DMS53 treated with DMSO at 0.1 percent for 48 hours (cell line): ENCODE data around the gene PEX14.
"Not testable (repeated sequence)": the region's sequence is repeated elsewhere in the genome, so short reads cannot be mapped to it uniquely, and the experiment has no call there.

ENCODE experiments used
- DNase-seq: peaks from one replicate; lab custom pipeline; 2025; ENCODE audit not compliant: unreplicated experiment; lab: John Stamatoyannopoulos, UW

Gene PEX14

DNA sequence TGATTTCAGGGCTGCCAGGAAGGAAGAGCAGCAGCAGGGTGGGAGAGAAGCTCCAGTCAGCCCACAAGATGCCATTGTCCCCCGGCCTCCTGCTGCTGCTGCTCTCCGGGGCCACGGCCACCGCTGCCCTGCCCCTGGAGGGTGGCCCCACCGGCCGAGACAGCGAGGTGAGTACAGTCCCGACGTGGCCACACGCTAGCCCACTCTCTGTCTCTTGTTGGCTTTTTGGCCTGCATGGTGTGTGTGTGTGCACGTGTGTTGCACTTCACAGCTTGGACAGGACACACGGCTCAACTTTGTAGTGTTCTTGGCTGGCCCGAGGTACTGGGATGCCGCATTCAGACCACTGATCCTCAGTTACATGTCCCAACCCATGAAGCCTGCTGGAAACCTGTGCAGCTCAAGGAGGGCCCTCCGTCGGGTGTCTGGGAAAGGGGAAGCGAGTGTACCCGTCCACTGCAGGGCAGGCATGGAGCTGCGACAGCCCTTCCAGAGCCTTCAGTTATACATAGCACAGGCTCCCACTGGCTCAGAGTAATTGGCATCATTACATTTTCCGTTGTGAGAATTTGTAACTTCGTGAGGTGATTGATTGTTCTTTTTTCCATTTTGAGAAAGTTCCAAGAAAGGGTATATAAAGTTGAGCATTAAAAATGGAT, 24.5 kb upstream of the PEX14 start:
- DNase-seq, result no peak

DNA sequence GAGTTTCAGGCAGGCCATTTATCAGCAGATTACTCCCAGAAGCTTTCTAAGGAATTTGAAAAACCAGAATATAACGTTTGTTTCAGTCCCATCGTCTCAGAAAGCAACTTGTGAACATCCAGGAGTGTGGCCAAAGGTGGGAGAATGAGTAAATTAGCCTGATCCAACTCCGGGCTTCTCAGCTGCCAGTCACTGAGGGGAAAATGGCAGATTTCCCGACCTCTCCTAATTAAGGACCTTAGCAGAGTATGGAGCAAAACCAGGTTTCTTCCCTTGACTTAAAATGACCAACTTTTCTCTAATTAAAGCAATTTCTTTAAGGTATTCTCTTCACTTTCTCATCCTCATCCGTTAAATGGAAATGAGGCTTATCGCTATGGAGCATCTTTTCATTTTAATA, 23.9 kb upstream of the PEX14 start:
- DNase-seq, result no peak

DNA sequence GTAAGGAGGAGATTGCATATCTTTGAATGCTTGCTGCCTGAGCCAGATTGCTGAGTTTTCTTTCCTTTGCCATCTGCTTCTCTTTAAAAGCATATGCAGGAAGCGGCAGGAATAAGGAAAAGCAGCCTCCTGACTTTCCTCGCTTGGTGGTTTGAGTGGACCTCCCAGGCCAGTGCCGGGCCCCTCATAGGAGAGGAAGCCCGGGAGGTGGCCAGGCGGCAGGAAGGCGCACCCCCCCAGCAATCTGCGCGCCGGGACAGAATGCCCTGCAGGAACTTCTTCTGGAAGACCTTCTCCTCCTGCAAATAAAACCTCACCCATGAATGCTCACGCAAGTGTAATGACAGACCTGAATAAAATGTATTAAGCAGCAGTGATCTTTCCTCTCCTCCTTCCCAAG, 23.5 kb upstream of the PEX14 start:
- no peak for DNase-seq

GRCh38 chr1:10456048-10456447, 18.7 kb upstream of the PEX14 start:
- DNase-seq, result no peak

GRCh38 chr1:10456661-10457060, 18.1 kb upstream of the PEX14 start:
- no peak for DNase-seq

DNA sequence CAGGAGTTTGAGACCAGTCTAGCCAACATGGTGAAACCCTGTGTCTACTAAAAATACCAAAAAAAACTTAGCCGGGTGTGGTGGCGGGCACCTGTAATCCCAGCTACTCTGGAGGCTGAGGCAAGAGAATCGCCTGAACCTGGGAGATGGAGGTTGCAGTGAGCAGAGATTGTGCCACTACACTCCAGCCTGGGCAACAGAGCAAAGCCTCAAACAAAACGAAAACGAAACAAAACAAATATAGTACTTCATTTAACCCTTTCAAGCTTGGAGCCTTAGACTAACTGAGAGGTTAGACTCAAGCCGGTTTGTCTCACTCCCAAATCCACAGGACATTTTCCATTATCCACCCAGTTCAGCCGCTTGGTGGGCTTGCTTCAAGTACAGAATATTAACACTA, 17.3 kb upstream of the PEX14 start:
- not testable (repeated sequence) for DNase-seq

DNA sequence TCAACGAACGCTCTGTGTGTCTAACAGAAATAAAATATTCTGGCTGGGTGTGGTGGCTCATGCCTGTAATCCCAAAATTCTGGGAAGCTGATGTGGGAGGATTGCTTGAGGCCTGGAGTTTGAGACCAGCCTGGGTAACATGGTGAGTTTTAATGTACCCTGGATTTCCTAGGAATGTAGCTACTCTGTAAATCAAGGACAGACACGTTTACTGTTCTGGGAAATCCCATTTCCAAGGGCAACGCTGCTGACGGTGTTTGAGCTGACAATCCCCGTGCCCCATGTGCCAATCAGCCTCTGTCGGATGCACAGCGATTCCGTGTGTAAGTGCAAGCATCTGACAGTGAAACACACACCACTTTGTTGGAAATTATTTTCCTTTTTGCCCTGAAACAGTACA, 16.9 kb upstream of the PEX14 start:
- no peak for DNase-seq

- peak; percentile 52 for DNase-seq
Observed at GRCh38 chr1:10459184-10459583, 15.6 kb upstream of the PEX14 start.

DNA sequence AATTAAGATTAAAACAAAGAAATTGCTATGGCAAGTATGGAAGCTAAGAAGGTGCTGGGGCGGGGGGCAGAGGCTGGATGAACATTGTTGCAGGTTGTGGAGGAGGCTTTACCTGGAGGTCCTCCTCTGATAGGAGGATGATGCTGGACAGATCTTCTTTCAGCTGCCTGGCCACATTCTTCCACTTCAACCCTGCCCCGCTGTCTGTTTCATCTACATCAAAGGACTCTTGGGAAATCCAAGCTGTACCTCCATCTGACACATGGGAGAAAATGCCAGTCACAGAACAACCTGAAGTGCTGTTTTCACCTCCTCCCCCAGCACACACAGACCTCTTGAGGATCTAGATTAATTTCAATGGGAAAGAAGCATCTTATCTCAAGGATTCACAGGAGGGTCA, 7.7 kb upstream of the PEX14 start:
- DNase-seq, result no peak

DNA sequence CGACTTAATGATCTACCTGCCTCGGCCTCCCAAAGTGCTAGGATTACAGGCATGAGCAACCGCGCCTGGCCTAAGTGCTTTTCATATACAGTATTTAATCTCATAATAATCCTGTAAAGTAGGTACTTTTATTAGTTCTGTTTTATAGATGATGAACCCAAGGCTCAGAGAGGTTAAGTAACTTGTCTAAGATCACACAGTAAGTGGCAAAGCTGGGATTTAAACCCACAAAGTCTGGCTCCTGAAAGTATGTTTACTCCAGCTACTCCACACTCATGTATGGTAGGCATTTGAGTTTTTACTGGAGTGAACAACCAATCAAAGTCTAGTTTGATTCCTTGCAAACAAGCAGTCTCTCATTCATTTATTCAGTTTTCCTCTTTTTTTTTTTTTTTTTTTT, 4.7 kb upstream of the PEX14 start:
- no peak for DNase-seq

DNA sequence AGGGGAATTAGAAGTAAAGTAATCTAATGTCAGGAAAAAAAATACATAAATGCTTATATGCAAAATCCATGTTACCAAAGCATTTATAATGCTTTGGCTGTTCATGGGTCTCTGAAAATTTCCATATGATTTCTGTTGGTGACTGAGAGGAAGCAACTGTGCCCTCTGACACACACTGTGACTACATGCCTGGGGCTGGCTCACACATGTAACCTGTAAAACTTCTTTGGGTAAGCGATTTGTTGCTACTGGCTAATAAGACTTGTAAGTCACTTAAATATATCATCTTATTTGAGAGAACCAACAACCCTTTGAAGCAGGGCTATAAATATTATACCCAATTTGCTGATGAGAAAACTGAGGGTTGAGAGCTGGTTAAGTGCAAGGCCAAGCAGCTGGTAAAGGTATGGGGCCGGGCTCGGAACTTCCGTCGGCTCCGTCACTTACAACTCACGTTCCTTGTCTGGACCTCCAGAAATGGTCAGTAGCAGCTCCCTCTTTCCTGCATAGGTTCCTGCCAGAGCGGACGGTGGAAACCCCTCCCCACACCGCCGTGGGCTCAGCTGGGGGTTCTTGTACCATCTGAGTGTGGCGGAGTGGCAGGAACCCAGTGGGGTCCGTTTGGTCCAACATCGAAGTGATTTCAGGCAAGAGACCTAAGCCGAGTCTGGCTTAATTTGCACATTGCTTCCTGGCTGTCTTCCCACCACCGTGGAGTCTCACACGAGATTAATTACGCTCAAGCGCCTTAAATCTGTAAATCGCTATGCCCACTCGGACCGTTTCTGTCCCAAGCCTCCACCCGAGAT, 3.1 kb upstream of the PEX14 start:
- peak; percentile 20 for DNase-seq

DNA sequence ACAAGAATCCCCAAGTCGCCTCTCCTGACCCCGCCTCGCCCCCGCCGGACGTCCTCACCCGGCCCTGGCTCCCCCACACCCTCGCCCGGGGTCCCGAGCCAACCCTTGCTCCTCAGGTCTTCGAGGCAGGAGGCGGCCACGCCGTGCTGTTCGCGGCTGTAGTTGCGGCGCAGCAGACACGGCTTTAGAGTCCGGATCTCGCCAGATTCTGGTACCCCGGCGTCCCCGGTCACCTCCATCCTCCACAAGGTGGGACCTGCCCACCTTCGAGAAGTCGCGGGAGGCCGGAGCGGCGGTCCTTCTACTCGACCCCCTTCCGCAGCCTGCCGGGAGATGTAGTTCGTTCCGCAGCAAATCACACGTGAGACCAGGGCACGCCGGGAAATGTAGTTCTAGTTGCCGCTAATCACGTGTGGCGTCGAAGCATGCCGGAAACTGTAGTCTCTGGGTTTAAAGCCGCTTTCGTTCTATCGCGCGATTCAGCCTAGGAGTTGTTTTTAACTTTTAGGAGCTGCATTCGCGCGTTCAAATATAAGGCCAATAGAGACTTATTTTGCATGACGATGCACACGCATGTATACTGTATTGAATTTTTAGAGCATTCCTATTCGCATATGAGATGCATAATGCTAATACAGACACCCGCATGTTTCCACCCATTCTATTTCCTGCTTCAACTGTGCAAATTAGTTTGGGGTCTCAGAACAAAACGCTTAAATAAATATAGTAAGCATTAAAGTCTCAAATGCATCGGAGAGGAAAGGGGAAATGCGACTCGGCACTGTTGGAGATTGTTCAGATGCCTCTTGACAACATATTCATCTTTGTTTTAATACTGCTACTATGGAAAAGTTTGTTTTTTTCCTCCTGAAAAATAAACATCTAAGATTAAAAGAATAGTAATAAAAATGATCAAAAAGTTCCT, 2.3 kb upstream of the PEX14 start, which contains the start of gene DFFA:
TSS of gene DFFA (minus strand) at position 310 of the 925 bp plus-strand sequence. CDS start at position 239, 71 bp downstream.
- DNase-seq, result peak; percentile 92

DNA sequence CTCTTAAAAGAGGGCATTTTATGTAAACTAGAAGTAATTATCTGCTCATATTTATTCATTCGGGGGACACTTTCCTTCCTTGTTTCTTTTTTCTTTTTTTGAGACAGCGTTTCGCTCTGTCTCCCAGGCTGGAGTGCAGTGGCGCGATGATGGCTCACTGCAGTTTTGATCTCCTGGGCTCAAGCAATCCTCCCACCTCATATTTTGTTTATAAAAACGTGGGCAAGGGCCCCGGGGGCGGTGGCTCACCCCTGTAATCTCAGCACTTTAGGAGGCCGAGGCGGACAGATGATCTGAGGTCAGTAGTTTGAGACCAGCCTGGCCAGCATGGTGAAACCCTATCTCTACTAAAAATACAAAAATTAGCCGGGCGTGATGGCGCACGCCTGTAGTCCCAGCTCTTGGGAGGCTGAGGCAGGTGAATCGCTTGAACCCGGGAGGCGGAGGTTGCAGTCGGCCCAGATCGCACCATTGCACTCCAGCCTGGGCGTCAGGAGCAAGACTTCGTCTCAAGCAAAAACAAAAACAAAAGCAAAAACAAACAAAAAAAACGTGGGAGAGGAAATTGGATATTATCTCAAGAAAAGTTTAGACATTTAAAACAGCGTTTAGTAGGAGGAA, 1.5 kb upstream of the PEX14 start:
- no peak for DNase-seq

GRCh38 chr1:10474309-10474612, 489 bp upstream of the PEX14 start:
- DNase-seq, result not testable (repeated sequence)

DNA sequence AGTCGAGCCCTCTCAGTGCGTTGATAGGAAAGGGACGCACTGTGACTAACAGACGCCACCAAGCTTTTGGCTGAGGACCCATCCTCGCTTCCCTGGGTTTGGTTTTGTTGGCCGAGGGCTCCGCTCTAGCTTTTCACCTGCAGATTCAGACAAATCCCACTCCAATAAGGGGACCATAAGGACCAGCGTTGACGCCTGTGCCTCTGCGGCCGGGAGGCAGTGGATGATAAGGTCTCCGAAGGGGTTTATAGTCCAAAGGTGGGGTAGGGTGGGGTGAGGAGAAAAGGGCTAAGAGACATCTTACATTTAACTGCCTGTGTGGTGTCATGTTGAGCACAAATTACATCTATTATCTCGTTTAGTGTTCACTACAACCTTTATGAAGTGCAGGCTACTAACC, 760 bp downstream of the PEX14 start:
- DNase-seq, result no peak

GRCh38 chr1:10479296-10479695, 4.5 kb downstream of the PEX14 start:
- no peak for DNase-seq

DNA sequence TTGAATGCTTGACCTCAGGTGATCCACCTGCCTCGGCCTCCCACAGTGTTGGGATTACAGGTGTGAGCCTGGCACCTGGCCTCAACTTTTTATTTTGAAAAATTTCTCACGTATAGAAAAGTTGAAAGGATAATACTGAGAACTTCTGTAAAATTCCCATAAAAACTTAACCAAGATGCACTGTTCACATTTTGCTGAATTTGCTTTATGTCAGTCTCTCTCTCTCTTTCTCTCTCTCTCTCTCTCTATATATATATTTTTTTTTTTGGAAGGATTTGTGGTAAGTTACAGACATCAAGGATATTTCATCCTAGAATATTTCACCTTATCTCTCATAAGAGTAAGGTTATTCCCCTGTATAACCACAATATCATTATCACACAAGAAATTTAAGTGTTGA, 5.9 kb downstream of the PEX14 start:
- DNase-seq, result no peak

- DNase-seq, result no peak
Observed at GRCh38 chr1:10484521-10484920, 9.8 kb downstream of the PEX14 start.

- no peak for DNase-seq
Observed at GRCh38 chr1:10489291-10490055, 14.7 kb downstream of the PEX14 start.

- no peak for DNase-seq
Observed at GRCh38 chr1:10490286-10490970, 15.7 kb downstream of the PEX14 start.
